HG02623 (cell line): ENCODE results near the gene MUC6.

ENCODE experiments used
- ATAC-seq: cut with Tn5 transposase; IDR thresholded peaks from one replicate; pipeline ENCODE4 v1.9.1; 2021; ENCODE audit warnings: moderate library complexity; ENCODE audit not compliant: unreplicated experiment

The MUC6 gene

DNA sequence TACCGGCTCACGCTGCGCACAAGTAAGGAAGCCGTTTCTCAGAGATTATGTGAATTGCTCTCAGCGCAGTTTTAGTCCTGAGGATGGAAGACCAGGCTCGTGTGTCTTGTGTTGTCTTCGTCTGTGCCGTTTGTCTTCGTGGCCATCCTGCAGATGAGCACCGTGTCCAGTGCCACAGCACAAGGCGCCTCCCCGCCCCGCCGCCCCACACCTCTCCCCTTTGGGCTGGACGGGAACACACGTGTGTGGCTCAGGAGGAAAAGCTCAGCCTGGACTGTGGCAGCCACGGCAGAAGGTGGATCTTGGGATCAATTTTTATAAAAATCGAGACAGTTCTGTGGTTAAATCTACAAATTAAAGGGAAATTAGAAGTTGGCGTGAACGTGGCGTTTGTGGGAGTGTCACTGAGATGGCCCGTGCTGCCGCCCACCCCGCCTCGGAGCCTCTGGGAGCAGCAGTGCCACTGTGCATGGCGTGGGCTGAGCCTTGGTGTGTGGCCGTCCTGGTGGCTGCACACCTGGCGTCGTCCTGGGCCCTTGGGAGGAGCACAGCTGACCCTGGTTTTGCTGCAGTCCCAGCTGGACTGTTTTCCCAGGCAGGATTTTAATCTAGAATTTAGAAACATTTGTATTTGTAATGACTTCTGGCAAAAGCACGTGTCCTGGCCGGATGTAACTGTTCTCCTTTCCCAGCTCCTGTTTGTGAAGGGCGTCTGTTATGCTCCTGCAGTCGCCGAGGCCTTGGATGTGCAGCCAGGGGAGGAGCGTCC, 25.8 kb downstream of the MUC6 start:
- ATAC-seq: no peak

DNA sequence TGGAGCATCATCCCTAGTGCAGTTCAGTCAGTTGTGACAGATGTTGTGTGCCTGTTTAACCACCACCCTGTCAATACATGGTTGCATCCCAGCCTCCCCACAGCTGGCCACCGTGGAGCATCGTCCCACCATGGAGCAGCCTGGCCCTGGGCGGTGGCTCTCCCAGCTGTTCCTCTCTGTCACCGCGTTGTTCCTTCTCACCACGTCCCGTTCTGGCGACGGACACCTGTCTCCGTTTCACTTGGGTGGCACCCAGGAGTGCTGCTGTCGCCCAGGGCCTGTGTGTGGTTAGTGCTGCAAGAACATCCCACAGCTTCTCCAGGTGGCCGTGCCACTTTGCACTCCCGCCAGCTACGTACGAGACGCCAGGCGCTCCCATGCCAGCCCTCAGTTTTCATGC, 26.5 kb downstream of the MUC6 start:
- ATAC-seq: no peak

DNA sequence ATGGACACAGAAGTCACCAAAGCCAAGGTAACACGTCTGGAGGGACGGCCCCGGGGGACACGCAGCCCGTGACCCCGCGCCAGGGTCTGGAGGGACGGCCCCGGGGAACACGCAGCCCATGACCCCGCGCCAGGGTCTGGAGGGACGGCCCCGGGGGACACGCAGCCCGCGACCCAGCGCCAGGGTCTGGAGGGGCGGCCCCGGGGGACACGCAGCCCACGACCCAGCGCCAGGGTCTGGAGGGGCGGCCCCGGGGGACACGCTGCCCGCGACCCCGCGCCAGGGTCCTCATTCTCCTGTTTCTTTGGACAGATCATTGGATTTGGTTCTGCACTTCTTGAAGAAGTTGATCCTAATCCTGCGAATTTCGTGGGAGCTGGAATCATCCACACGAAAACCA, 27.1 kb downstream of the MUC6 start:
- ATAC-seq: no peak

DNA sequence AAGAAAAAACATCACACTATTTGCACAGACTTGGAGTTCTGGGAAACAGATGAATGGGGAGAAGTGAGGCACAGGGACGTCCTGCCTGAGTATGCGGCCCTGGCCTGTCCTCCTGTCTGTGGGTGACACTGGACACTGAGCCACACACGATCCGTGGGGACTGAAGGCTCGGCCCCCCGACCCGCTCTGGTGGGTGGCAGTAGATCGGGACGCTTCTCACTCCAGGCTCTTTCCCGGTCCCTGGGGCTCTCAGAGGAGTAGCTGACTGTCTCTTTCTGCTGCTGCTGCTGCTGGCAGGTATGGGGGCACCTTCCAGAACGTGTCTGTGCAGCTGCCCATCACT, 27.7 kb downstream of the MUC6 start:
- ATAC-seq: no peak

DNA sequence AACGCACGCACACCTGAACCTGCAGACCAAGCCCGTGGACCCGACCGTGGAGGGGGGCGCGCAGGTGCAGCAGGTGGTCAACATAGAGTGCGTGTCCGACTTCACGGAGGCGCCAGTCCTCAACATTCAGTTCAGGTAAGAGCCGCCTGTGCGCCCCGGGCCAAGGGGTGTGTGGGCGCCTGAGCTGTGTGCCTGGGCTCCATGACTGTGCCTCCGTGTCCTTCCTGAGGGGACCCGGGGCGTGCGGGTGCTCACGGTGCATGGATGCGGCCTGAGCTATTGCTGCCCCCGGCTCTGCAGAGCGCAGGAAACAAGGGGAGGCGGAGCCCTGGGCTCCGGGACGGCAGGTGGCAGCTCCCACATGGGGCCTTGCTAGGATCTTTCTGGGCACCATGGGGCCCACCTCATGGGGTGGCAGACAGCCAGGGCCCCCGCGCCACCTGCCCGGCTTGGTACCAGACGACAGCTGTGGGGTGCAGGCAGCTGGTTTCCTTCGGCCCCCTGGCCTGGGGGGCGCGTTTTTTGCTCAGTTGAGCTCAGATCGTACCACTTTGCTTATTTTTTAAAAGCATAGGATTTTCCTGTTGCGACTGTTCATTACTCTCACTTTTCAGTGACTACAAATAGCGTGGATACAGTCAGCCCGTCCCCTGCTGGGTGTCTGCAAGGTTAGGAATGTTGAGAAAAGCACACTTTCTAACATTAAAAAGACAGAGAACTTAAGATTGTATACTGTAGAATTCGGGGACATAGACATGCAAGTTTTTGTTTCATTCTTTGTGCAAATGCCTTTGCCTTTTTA, 28.3 kb downstream of the MUC6 start:
- no peak for ATAC-seq

DNA sequence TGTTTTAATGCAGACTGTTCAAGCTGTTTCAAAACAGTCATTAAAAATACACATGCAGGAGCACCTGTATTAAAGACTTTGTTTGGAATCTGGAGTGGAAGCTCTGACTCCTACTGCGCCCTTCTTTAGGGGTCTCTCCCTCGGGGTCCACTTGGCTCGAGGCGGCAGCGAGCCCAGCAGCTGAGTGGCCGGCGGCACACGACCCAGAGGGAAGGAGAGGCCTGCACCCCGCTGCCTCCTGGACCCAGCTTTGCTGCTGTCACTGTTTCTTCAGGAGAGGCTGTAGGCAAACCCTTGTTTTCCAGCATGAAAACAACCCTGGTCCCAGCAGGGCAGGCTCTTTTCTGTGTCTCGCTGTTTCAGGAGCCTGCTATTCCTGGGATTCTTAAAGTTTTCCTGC, 29.2 kb downstream of the MUC6 start:
- no peak for ATAC-seq

DNA sequence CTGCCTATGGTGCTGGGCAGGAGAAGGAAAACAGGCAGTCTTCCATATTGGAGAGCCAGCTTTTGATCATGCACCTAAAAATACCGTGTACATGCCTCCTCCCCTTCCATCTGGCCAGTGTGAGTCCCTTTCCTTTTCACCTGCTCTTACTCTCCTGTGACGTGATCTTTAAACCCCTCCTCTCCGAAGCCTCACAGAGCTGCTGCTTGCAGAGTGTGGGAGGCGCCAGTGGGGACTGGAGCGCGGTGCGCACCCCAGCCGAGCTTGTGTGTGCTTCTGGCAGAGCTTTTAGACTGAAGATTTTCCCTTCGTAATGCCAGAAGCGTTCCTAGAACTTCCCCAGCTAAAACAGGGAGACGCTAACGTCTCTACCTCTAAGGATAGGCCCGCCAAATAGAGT, 29.8 kb downstream of the MUC6 start:
- ATAC-seq: no peak

DNA sequence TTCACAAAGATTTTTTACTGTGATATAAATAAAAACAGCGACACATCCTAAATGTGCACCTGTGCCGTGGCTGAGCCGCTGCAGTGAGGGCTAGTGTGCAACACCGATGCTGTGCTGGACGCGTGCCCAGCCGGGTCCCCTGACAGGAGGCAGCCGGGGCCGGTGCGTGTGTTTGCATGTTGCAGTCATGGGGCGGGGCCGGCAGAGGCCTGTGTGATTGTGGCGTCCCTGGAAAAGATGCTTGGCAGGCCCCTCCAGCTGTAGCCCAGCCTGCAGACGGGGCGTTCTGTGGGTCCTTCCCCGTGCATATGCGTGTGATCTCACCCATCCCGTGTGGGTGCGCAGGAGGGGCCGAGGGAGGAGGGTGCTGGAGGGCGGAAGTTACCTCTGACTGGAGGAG, 30.6 kb downstream of the MUC6 start:
- no peak for ATAC-seq

DNA sequence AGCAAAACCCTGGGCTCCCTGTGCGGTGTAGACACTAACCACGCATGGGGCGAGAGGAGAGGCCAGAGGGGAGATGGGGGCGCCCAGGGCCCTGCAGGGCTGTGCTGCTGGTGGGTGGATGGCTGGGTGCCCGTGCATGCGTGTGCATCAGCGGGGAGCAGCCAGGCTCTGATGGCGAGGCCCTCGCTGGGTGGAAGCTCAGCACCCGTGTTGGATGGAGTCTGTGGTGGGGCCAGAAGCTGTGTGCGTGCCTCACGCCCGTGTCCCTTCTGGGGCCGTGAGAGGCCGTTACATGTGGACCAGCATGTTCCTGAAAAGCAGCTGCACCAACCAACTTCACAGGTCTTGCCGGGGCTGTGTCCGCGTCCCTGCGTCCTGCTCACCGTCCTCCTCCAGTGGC, 33.4 kb downstream of the MUC6 start:
- no peak for ATAC-seq

DNA sequence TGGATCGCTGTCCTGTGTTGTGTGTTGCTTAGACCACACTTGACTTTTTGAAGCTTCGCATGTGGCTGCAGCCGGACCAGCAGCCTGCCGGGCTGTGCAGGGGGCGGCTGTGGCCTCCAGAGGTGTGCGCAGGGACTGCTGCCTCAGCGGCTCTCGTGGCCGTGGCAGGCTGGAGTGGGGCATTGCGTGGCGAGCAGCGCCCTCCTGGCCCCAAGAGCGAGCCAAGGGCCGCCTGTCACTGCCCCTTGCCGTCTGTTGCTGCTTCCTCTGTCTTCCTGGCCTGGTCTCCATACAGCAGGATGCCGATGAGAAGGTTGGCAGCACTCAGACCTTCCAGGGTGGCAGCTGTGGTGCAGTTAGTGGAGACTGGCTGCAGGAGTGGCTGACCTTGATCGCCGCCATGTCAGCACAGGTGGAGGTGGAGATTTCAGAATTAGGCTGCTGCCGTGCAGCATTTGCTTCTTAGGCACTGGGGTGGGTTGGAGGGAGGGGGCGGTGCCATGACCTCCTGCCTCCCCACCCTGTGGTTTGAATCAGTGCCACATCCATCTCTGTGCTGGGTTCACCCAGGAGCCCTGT, 34.0 kb downstream of the MUC6 start:
- no peak for ATAC-seq

DNA sequence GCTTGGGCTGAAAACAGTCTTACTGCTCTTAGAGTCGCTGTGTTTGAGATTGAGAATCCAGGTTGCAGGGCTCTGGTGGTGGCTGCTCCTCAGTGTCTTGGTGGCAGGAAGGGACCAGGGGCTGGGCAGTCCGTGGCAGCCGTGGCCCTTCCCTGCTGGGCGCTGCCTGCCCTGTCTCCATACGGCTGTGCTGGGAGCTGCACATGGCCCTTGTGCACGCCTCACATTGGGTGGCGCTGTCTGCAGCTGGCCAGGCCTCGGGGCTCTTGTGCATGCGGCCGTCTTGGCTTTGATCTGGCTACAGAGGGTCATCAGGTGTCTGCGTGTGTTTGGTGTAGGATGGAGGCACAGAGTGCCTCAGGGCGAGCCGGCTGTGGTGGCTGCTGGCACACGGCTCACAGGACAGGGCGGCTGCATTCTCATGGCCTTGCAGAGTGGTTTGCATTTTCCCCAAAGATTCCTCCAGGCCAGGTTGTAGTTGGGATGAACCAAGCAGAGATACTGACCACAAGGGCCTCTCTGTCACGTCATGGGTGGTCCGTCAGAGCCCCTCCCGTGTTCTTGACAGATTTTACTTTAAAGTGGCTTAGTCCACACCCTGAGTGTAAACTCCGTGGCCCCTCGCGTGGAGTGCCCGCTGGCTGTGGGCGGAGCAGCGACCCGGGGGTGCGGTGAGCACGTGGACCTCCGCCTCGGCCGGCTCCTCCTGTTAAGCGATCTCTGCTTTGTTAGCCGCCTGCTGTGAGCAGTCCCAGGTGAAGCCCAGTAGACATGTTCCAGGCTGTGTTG, 34.7 kb downstream of the MUC6 start:
- ATAC-seq: no peak

DNA sequence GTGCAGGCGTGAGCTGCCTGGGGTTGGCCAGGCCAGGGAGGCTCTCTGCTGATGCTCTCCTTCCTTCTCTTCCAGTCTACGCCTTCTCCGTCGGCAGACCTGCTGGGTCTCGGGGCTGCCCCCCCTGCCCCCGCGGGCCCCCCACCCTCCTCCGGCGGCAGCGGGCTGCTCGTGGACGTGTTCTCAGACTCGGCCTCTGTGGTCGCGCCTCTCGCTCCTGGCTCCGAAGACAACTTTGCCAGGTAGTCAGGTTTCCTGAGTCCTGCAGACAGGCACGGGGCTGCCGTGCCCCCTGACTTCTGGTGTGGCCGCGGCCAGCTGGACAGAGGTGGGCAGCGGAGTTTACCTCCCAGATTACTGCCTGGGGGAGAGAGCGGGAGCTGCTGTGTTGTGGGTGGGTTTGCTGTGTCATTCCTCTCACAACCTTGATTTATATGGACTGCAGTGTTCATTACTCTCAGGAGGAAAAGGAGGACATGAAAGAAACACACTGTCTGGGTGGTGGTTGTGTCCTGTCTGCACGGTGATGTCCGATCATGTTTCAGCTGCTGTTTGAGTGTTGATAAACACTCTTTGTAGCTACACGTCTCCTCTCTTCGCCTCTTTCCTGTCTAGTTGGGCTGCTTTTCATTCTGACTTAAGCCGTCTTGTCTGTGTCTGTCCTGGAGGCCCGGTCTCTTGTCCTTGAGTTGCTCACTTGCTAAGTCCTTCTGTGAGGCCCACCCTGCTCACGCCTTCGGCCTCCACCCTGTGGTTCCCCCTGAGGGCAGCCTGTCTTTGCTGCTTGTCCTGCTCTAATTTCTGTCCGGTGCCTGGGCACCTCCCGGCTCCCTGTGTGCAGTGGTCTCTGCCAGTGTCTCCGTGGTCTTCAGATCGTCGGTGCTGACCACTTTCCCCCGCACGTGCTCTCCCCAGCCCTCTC, 35.9 kb downstream of the MUC6 start:
- ATAC-seq: no peak

DNA sequence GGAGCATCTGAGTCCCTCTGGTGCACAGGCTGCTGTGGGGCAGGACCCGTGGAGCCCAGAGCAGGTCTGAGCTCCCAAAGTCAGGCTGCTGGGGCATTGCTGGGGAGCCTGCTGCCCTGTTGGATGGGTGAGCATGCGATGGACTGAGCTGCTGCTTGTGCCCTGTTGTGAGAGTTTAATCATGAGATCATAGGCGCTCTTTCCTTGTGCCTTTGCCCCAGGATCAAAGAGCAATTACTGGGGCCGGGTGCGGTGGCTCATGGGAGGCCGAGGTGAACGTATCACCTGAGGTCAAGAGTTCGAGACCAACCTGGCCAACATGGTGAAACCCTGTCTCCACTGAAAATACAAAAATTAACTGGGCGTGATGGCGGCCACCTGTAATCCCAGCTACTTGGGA, 37.5 kb downstream of the MUC6 start:
- no peak for ATAC-seq

DNA sequence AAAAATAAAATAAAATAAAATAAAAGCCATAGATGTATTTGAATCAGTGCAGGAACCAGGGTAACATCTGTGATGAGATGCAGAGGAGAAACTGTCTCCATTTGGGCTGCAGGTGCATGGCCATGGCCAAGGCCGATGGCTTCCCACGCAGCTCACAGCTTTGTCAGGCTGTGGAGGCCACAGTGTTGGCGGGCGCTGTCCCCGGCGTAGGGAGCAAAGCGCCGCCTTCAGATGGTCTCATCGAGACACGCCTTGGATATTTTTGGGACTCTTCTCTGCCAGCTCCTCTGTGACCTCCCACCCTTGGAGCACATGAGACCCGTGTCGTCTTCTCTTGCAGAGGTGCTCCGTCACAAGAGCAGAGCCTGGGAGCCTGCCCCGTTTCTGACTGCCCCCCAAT, 38.6 kb downstream of the MUC6 start:
- ATAC-seq: no peak

DNA sequence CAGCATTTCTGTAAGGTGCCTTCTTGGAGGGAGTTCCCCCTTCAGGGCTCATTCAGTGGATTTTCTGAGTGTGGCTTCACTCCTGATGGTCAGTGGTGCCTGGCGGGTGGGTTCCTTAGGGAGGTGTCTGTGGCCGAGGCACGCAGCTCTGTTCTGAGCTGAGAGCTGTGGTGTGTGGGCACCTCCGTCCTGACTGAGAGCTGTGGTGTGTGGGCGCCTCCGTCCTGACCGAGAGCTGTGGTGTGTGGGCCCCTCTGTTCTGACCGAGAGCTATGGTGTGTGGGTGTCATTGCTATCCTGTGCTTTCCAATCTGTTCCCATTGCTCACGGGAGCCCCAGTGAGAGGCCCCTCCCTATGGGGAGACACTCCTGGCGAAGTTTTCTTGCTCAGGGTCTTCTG, 39.8 kb downstream of the MUC6 start:
- ATAC-seq: no peak

DNA sequence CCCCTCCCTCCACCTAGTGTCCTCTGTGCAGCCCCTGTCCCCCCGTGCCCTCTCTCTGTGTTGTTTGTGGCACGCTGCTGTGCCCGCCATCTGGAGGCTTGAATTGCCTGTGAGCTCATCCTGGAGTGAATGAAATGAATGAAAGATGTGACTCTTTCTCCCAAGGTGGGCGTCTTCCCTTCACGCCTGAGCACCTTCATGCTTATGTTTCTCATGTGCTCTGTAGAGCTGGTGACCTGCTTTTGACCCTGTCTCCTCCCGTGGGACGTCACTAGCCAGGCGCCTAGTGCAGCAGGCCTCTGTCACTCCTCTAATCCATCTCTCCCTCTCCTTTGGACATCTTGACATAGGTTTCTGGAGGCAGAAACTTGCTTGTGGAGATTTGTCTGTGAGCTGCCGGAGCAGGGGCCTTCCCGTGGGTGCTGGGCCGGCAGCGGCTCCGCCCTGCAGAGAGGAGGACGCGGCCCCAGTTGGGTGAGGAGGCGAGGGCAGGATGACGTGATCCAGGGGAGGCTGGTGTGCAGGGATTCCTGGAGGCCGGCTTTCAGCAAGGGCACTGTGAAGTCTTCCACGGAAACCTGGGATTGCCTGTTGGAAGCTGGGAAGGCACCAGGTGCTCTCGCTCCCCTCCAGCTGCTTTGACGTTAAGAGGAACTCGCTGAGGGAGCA, 40.6 kb downstream of the MUC6 start:
- no peak for ATAC-seq

DNA sequence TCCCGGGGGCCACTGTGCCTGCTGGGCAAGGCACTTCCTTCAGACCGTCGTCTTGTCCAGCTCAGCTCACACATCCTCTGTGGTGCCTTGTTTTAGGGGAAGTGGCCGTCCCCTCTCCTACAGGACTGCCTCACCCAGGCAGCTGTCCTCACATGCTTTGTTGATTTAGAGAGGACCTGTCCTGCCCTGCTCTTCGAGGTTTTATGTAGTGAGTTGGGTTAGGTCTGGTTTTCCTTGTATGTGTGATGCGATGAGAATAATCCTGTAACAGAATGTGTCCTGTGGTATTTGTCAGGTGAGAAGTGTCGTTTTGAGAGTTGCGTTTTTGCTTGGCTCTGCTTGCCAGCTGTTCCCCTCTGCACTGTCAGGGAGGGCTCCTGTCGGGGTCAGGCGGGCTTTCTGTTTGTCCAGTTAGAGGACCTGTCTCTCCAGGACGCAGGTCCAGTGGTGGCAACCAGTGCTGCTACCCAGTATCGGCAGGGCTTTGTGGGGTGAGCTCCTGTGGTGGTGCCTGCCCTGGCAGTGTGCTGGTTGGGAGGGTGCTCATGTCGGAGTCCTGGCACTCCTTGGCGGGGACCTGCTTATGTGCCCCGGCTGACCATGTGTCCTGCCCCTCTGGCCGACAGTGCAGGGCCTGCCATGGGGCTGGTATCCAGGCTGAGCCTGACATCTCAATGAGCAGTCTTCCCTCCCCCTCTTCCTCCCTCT, 41.3 kb downstream of the MUC6 start:
- ATAC-seq: no peak

DNA sequence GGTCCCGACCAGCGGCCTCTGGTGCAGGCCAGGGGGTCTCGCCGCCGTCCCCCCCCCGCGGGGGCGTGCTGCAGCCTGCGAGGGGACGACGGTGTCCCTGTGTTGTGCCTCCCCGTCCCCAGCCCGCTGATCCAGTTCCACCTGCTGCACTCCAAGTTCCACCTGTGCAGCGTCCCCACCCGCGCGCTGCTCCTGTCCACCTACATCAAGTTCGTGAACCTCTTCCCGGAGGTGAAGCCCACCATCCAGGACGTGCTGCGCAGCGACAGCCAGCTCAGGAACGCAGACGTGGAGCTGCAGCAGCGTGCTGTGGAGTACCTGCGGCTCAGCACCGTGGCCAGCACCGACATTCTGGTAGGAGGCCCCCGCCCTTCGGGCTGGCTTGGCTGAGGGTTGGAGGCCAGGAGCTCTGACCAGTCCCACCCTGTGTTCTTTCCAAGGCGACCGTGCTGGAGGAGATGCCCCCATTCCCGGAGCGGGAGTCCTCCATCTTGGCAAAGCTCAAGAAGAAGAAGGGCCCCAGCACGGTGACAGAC, 42.8 kb downstream of the MUC6 start:
- ATAC-seq: no peak

DNA sequence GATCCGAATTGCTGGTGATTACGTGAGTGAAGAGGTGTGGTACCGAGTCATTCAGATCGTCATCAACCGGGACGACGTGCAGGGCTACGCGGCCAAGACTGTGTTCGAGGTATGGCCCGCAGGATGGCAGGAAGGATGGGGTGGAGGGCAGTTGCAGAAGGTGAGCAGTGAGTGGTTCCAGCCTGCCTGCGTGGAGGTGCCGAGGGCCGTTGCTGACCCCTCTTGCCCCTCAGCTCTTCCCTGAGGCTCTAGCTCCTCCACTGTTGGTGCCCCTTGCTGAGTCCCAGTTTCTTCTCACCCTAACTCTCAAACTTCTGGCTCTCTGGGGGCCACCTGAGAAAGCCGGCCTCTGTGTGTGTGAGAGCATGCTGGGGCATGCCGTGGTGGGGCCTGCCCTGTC, 43.9 kb downstream of the MUC6 start:
- ATAC-seq: no peak
